Vagina (tissue), 2 donors: ENCODE data around the gene WNT6. TPM values are rescaled to one million over a fixed set of nuclear protein-coding genes. Genes with fewer than 3 reads are reported as not detected.

Experiments
- DNase-seq, 2 donors: peaks; one replicate each; pipeline ENCODE4 v3.0.0-alpha.2; 2017; ENCODE audit errors: extremely low spot score in 2 of 2
- H3K27ac ChIP-seq: fragments of 200-600 bp; sonication (generic); one replicate; pipeline ENCODE4 v1.5.1; 2019
- H3K27me3 ChIP-seq: fragments of 200-600 bp; sonication (generic); one replicate; pipeline ENCODE4 v1.5.1; 2019
- H3K36me3 ChIP-seq, 2 donors: fragments of 200-600 bp; sonication (generic); one replicate each; pipeline ENCODE4 v1.5.1; 2017 to 2019
- H3K4me1 ChIP-seq: fragments of 200-600 bp; sonication (generic); one replicate; pipeline ENCODE4 v1.5.1; 2019
- H3K4me3 ChIP-seq, 2 donors: fragments of 200-600 bp; sonication (generic); 1 replicate in 1 of 2; 2 replicates in 1 of 2; pipeline ENCODE4 v1.5.1; 2016 to 2019
- H3K9me3 ChIP-seq: fragments of 200-600 bp; sonication (generic); one replicate; pipeline ENCODE4 v1.5.1; 2019
- CTCF ChIP-seq, 3 experiments: fragments of 450-650 bp in 2 of 3; fragments of 200-600 bp in 1 of 3; sonication (generic) in 1 of 3; IDR thresholded peaks; one replicate each; pipeline ENCODE4 v1.5.1; 2017 to 2019; ENCODE audit warnings: antibody characterized with exemption in 3 of 3, mild to moderate bottlenecking in 2 of 3, moderate library complexity in 2 of 3
- POLR2A ChIP-seq, 2 donors: fragments of 450-650 bp; IDR thresholded peaks; one replicate each; pipeline ENCODE4 v1.6.1; 2017; ENCODE audit warnings: antibody characterized with exemption in 2 of 2, mild to moderate bottlenecking in 2 of 2, moderate library complexity in 2 of 2
- POLR2AphosphoS5 ChIP-seq, 2 donors: sonication (generic); formaldehyde crosslinking; IDR thresholded peaks; one replicate each; pipeline ENCODE4 v1.9.0; 2017; ENCODE audit warnings: antibody characterized with exemption in 2 of 2, mild to moderate bottlenecking in 2 of 2, low read depth in 1 of 2; ENCODE audit not compliant: insufficient read depth in 1 of 2
- intact Hi-C: fragments of 100-400 bp; cut with DNase I; formaldehyde crosslinking; loops from one replicate; pipeline ENCODE4 v1.15.1; 2023
- total RNA-seq: library from RNA; depleted of rRNA; stranded (reverse); fragments of >200 nt; gene quantifications from one replicate; pipeline ENCODE4 v1.2.3, GENCODE V29; 2016

The WNT6 gene
- total RNA-seq, 1 donor from 2014 or later = 2.0 TPM

GRCh38 chr2:218885981-218886947 is 26.7 kb downstream of the WNT6 start:
- intact Hi-C loops = no loop called here
- TF ChIP-seq CTCF (IDR thresholded peaks at IDR 0.05) (no peak), POLR2A (IDR thresholded peaks at IDR 0.05) (no peak), POLR2AphosphoS5 (IDR thresholded peaks at IDR 0.05; ENCODE audit: insufficient read depth in 1 of 2, low read depth in 1 of 2) (no peak)
- Histone ChIP-seq H3K36me3 (no peaks in the 10 kb centered on the region), H3K9me3 (no peaks in the 10 kb centered on the region), H3K27ac (no peak overlapping the region), H3K27me3 (no peaks in the 10 kb centered on the region), H3K4me1 (peaks cover 39% of the 10 kb centered on the region), H3K4me3 (no peak overlapping the region)
- no peak for DNase-seq

- no peaks in the 10 kb centered on the region for H3K27me3 ChIP-seq
- no peaks in the 10 kb centered on the region for H3K9me3 ChIP-seq
- no peak overlapping the region for H3K4me3 ChIP-seq
- no peak overlapping the region for H3K27ac ChIP-seq
- DNase-seq = no peak
- intact Hi-C loops = no loop called here
- peaks cover 37% of the 10 kb centered on the region for H3K4me1 ChIP-seq
- no peaks in the 10 kb centered on the region for H3K36me3 ChIP-seq
- no peak for TF ChIP-seq CTCF (IDR thresholded peaks at IDR 0.05)
- TF ChIP-seq POLR2A (IDR thresholded peaks at IDR 0.05) = no peak
- no peak for TF ChIP-seq POLR2AphosphoS5 (IDR thresholded peaks at IDR 0.05; ENCODE audit: insufficient read depth in 1 of 2, low read depth in 1 of 2)
Observed at GRCh38 chr2:218887079-218887478, 27.5 kb downstream of the WNT6 start.

GRCh38 chr2:218888341-218888740 is 28.7 kb downstream of the WNT6 start:
- Histone ChIP-seq H3K9me3 (no peaks in the 10 kb centered on the region), H3K4me3 (no peak overlapping the region), H3K36me3 (no peaks in the 10 kb centered on the region), H3K27me3 (no peaks in the 10 kb centered on the region), H3K4me1 (peaks cover 30% of the 10 kb centered on the region), H3K27ac (no peak overlapping the region)
- TF ChIP-seq POLR2AphosphoS5 (IDR thresholded peaks at IDR 0.05; ENCODE audit: insufficient read depth in 1 of 2, low read depth in 1 of 2) = no peak
- TF ChIP-seq POLR2A (IDR thresholded peaks at IDR 0.05) = no peak
- no peak for TF ChIP-seq CTCF (IDR thresholded peaks at IDR 0.05)
- intact Hi-C loops = no loop called here
- no peak for DNase-seq

- Histone ChIP-seq H3K27ac (no peak overlapping the region), H3K27me3 (no peaks in the 10 kb centered on the region), H3K36me3 (no peaks in the 10 kb centered on the region), H3K9me3 (no peaks in the 10 kb centered on the region), H3K4me1 (peaks cover 35% of the 10 kb centered on the region), H3K4me3 (no peak overlapping the region)
- no peak for DNase-seq
- intact Hi-C loops = no loop called here
- TF ChIP-seq POLR2AphosphoS5 (IDR thresholded peaks at IDR 0.05; ENCODE audit: insufficient read depth in 1 of 2, low read depth in 1 of 2) (no peak), CTCF (IDR thresholded peaks at IDR 0.05) (no peak), POLR2A (IDR thresholded peaks at IDR 0.05) (no peak)
Observed at GRCh38 chr2:218889937-218890336, 30.3 kb downstream of the WNT6 start.

GRCh38 chr2:218890369-218890768 is 30.8 kb downstream of the WNT6 start:
- Histone ChIP-seq H3K36me3 (no peaks in the 10 kb centered on the region), H3K4me3 (no peak overlapping the region), H3K4me1 (peaks cover 39% of the 10 kb centered on the region), H3K27ac (no peak overlapping the region), H3K27me3 (no peaks in the 10 kb centered on the region), H3K9me3 (no peaks in the 10 kb centered on the region)
- intact Hi-C loops = no loop called here
- no peak for DNase-seq
- TF ChIP-seq POLR2AphosphoS5 (IDR thresholded peaks at IDR 0.05; ENCODE audit: insufficient read depth in 1 of 2, low read depth in 1 of 2) = no peak
- TF ChIP-seq CTCF (IDR thresholded peaks at IDR 0.05) = no peak
- TF ChIP-seq POLR2A (IDR thresholded peaks at IDR 0.05) = no peak
